IMR-90 (cell line): ENCODE results near the gene CCN6. TPM values are rescaled to one million over a fixed set of nuclear protein-coding genes. Genes with fewer than 3 reads are reported as not detected.

Source experiments
- ATAC-seq: fragments of 200-7000 bp; cut with Tn5 transposase; 2 replicates; pipeline ENCODE4 v1.9.1; 2020; ENCODE audit warnings: low read depth, mild to moderate bottlenecking, moderate library complexity
- BruUV-seq: library from RNA; stranded (reverse); fragments of 400-500 nt; replicated peaks from 2 replicates; lab custom pipeline; 2021; lab: Mats Ljungman, UMichigan
- CTCF ChIA-PET: fragments of 300-600 bp; formaldehyde crosslinking; extraction: SDS; loops from one replicate; lab custom pipeline; 2021; ENCODE audit warnings: antibody characterized with exemption; lab: Yijun Ruan, JAX
- POLR2A ChIA-PET: fragments of 300-600 bp; sonication (Branson Sonifier 250); formaldehyde crosslinking; loops from one replicate; lab custom pipeline; 2022; ENCODE audit warnings: antibody characterized with exemption; ENCODE audit not compliant: unreplicated experiment; lab: Charles Lee
- DNase-seq: peaks from one replicate; pipeline ENCODE4 v3.0.0; 2013
- H2AFZ ChIP-seq: replicated peaks from 2 replicates; pipeline ENCODE3; 2013; ENCODE audit warnings: low read length, mild to moderate bottlenecking; ENCODE audit not compliant: poor library complexity
- H2AK5ac ChIP-seq: 2 replicates; pipeline ENCODE4 v1.6.1; 2013; ENCODE audit warnings: low read depth, low read length, inconsistent platforms
- H2AK9ac ChIP-seq: replicated peaks from 2 replicates; pipeline ENCODE3; 2013; ENCODE audit warnings: mild to moderate bottlenecking, low read depth, low read length, moderate library complexity; ENCODE audit not compliant: poor library complexity
- H2BK120ac ChIP-seq: 2 replicates; pipeline ENCODE4 v1.6.1; 2013; ENCODE audit warnings: low read depth, low read length, inconsistent platforms
- H2BK15ac ChIP-seq: 3 replicates; pipeline ENCODE4 v1.6.1; 2013; ENCODE audit warnings: low read depth, low read length, inconsistent platforms
- H2BK20ac ChIP-seq: 2 replicates; pipeline ENCODE4 v1.6.1; 2013; ENCODE audit warnings: low read depth, mild to moderate bottlenecking, inconsistent platforms, low read length, moderate library complexity
- H2BK5ac ChIP-seq: 2 replicates; pipeline ENCODE4 v1.6.1; 2013; ENCODE audit warnings: mild to moderate bottlenecking, low read depth, low read length, inconsistent platforms; ENCODE audit not compliant: poor library complexity, severe bottlenecking
- H3K14ac ChIP-seq: replicated peaks from 2 replicates; pipeline ENCODE4 v1.6.1; 2013; ENCODE audit warnings: low read depth, low read length, inconsistent platforms
- H3K18ac ChIP-seq: 2 replicates; pipeline ENCODE4 v1.6.1; 2013; ENCODE audit warnings: low read depth, low read length, control low read depth
- H3K23ac ChIP-seq: 2 replicates; pipeline ENCODE4 v1.6.1; 2013; ENCODE audit warnings: low read depth, low read length, inconsistent platforms
- H3K27ac ChIP-seq: 2 replicates; pipeline ENCODE4 v1.5.1; 2013; ENCODE audit warnings: mild to moderate bottlenecking, control low read depth, low read length; ENCODE audit not compliant: insufficient read depth
- H3K27me3 ChIP-seq: 2 replicates; pipeline ENCODE4 v1.6.1; 2013; ENCODE audit warnings: low read length; ENCODE audit not compliant: control insufficient read depth, insufficient read depth
- H3K36me3 ChIP-seq: 2 replicates; pipeline ENCODE4 v1.6.1; 2013; ENCODE audit warnings: low read length, mixed read lengths; ENCODE audit not compliant: control insufficient read depth, insufficient read depth
- H3K4ac ChIP-seq: 2 replicates; pipeline ENCODE4 v1.6.1; 2013; ENCODE audit warnings: low read depth, low read length, inconsistent platforms
- H3K4me1 ChIP-seq: 2 replicates; pipeline ENCODE4 v1.6.1; 2013; ENCODE audit warnings: low read length, mixed read lengths; ENCODE audit not compliant: control insufficient read depth, insufficient read depth
- H3K4me2 ChIP-seq: 2 replicates; pipeline ENCODE4 v1.6.1; 2013; ENCODE audit warnings: low read depth, mild to moderate bottlenecking, control low read depth, low read length, moderate library complexity
- H3K4me3 ChIP-seq: 2 replicates; pipeline ENCODE4 v1.5.1; 2013; ENCODE audit warnings: low read depth, mild to moderate bottlenecking, control low read depth, low read length, moderate library complexity; ENCODE audit not compliant: insufficient read depth
- H3K56ac ChIP-seq: 2 replicates; pipeline ENCODE4 v1.6.1; 2013; ENCODE audit warnings: low read length, inconsistent platforms; ENCODE audit not compliant: insufficient read depth; ENCODE audit errors: extremely low read depth
- H3K79me1 ChIP-seq, 2 experiments: 2 replicates each; pipeline ENCODE4 v1.6.1; 2013; ENCODE audit warnings: low read length in 2 of 2, inconsistent platforms in 1 of 2, low read depth in 1 of 2
- H3K9ac ChIP-seq: 2 replicates; pipeline ENCODE4 v1.6.1; 2013; ENCODE audit warnings: low read depth, low read length, control low read depth
- H3K9me1 ChIP-seq: 2 replicates; pipeline ENCODE4 v1.6.1; 2013; ENCODE audit warnings: low read length, inconsistent platforms; ENCODE audit not compliant: insufficient read depth
- H3K9me3 ChIP-seq: 2 replicates; pipeline ENCODE4 v1.6.1; 2013; ENCODE audit warnings: low read length; ENCODE audit not compliant: control insufficient read depth, insufficient read depth
- H4K20me1 ChIP-seq: 2 replicates; pipeline ENCODE4 v1.6.1; 2013; ENCODE audit warnings: low read length, inconsistent platforms; ENCODE audit not compliant: insufficient read depth
- H4K5ac ChIP-seq: 2 replicates; pipeline ENCODE4 v1.6.1; 2013; ENCODE audit warnings: mild to moderate bottlenecking, low read depth, low read length, control low read depth
- H4K8ac ChIP-seq, 2 experiments: 2 replicates each; pipeline ENCODE4 v1.6.1; 2013; ENCODE audit warnings: low read depth in 2 of 2, low read length in 2 of 2, control low read depth in 1 of 2, inconsistent platforms in 1 of 2
- H4K91ac ChIP-seq: 2 replicates; pipeline ENCODE4 v1.6.1; 2013; ENCODE audit warnings: low read depth, low read length, inconsistent platforms; ENCODE audit not compliant: insufficient read depth
- CHD1 ChIP-seq: IDR thresholded peaks from 2 replicates; pipeline ENCODE4 v1.6.1; 2012; ENCODE audit warnings: low read depth, low read length, improper control_type of control experiment
- FOS ChIP-seq: fragments of 150-350 bp; IDR thresholded peaks from 2 replicates; pipeline ENCODE4 v1.6.1; 2016; ENCODE audit warnings: low read depth, low read length
- MAZ ChIP-seq: IDR thresholded peaks from 2 replicates; pipeline ENCODE4 v1.6.1; 2012; ENCODE audit warnings: low read depth, mild to moderate bottlenecking, low read length, improper control_type of control experiment, moderate library complexity, borderline replicate concordance
- RAD21 ChIP-seq: IDR thresholded peaks from 2 replicates; pipeline ENCODE4 v1.6.1; 2012; ENCODE audit warnings: low read length, improper control_type of control experiment
- RFX5 ChIP-seq: IDR thresholded peaks from 2 replicates; pipeline ENCODE4 v1.8.0; 2012; ENCODE audit warnings: low read depth, mild to moderate bottlenecking, low read length, moderate library complexity
- SMC3 ChIP-seq: fragments of 150-350 bp; IDR thresholded peaks from 2 replicates; pipeline ENCODE4 v1.6.1; 2016; ENCODE audit warnings: low read depth, mild to moderate bottlenecking, antibody characterized with exemption, low read length, moderate library complexity
- dilution Hi-C: fragments of 300-500 bp; cut with HindIII; formaldehyde crosslinking; loops from one replicate; pipeline ENCODE4 v1.14.3; 2018; ENCODE audit warnings: low sequenced_read_pairs; ENCODE audit not compliant: unreplicated experiment
- in situ Hi-C: fragments of 300-500 bp; cut with MboI; formaldehyde crosslinking; loops from 3 replicates; pipeline ENCODE4 v1.14.3; 2019; ENCODE audit warnings: low sequenced_read_pairs, inconsistent platforms, mixed read lengths
- intact Hi-C: fragments of 100-400 bp; cut with micrococcal nuclease; formaldehyde crosslinking; loops from 2 replicates; pipeline ENCODE4 v1.10.0; 2022
- polyA plus RNA-seq, 3 experiments: library from polyadenylated mRNA; depleted of rRNA; stranded (reverse); fragments of >200 nt; gene quantifications; 2 replicates each; pipeline ENCODE4 v1.2.3, GENCODE V29; 2012; ENCODE audit warnings: low replicate concordance in 1 of 3
- total RNA-seq: library from RNA; depleted of rRNA; stranded (reverse); fragments of >200 nt; gene quantifications from 2 replicates; pipeline ENCODE4 v1.2.3, GENCODE V29; 2012
- TF ChIP-seq, protein P1 (sequence below): fragments of 150-350 bp; IDR thresholded peaks from 2 replicates; pipeline ENCODE4 v1.6.1; 2017; ENCODE audit warnings: mild to moderate bottlenecking, antibody characterized with exemption, low read length, low read depth

CCN6 gene
- total and polyA plus RNA-seq, 2 of the 4 experiments (the other 2 are of a cell fraction): not detected

DNA sequence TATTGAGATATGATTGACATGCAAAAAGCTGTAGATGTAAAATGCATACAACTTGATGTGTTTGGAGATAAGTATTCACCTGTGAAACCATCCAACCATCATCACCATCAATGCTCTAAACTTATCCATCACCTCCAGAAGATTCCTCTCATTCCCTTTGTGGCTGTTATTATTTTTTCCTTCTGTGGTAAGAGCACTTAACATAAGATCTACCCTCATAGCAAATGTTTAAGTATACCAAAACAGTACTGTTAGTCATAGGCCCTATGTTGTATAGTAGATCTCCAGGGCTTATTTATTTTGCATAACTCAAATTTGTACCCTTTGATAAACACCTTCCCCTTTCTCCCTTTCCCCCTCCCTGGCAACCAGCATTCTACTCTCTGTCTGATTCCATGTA, 31.2 kb upstream of the CCN6 start:
- DNase-seq (no peak), ATAC-seq (peak; percentile 57)
- Histone ChIP-seq H2BK20ac (no peak overlapping the region), H3K9ac (no peak overlapping the region), H2AK5ac (no peak overlapping the region), H4K20me1 (no peaks in the 10 kb centered on the region), H3K27me3 (no peaks in the 10 kb centered on the region), H3K9me1 (no peaks in the 10 kb centered on the region), H2BK15ac (no peak overlapping the region), H3K27ac (no peak overlapping the region), H3K4ac (no peak overlapping the region), H3K4me1 (peaks cover 1% of the 10 kb centered on the region; the same call in 1 of the 2 replicates), H4K5ac (no peak overlapping the region), H2AFZ (no peak overlapping the region), H3K9me3 (peaks cover 3% of the 10 kb centered on the region), H2AK9ac (no peak overlapping the region), H2BK5ac (no peak overlapping the region), H3K14ac (no peak overlapping the region), H3K18ac (no peak overlapping the region), H3K79me1 (no peaks in the 10 kb centered on the region), H3K23ac (no peak overlapping the region), H2BK120ac (no peak overlapping the region), H4K91ac (no peak overlapping the region), H3K4me3 (no peak overlapping the region), H3K36me3 (no peaks in the 10 kb centered on the region), H3K4me2 (no peak overlapping the region), H4K8ac (no peak overlapping the region), H3K56ac (no peak overlapping the region)
- dilution Hi-C loops: no loop called here
- intact Hi-C loops: no loop called here
- POLR2A ChIA-PET: no interaction called here
- no TSS peak for BruUV-seq
- TF ChIP-seq FOS (no peak), RFX5 (no peak), SMC3 (no peak), CHD1 (no peak), RAD21 (no peak), MAZ (no peak)
- TF ChIP-seq, protein P1, sequence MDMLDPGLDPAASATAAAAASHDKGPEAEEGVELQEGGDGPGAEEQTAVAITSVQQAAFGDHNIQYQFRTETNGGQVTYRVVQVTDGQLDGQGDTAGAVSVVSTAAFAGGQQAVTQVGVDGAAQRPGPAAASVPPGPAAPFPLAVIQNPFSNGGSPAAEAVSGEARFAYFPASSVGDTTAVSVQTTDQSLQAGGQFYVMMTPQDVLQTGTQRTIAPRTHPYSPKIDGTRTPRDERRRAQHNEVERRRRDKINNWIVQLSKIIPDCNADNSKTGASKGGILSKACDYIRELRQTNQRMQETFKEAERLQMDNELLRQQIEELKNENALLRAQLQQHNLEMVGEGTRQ: no peak
- in situ Hi-C loops: no loop called here
- CTCF ChIA-PET: no interaction called here
